HEK293T (cell line): Measurements from ENCODE around the gene TRIM17.

Experiments
- ARNT ChIP-seq: fragments of 450-650 bp; IDR thresholded peaks from 2 replicates; pipeline ENCODE4 v1.6.1; 2017; ENCODE audit warnings: mild to moderate bottlenecking
- BHLHE40 ChIP-seq: fragments of 450-650 bp; IDR thresholded peaks from 2 replicates; pipeline ENCODE4 v1.6.1; 2016; ENCODE audit warnings: mild to moderate bottlenecking, moderate library complexity, borderline replicate concordance
- CTBP1 ChIP-seq: fragments of 450-650 bp; IDR thresholded peaks from 2 replicates; pipeline ENCODE4 v1.6.1; 2016; ENCODE audit warnings: borderline replicate concordance
- ELF4 ChIP-seq: fragments of 450-650 bp; IDR thresholded peaks from 2 replicates; pipeline ENCODE4 v1.6.1; 2017; ENCODE audit warnings: antibody characterized with exemption
- FOXA1 ChIP-seq: fragments of 450-650 bp; IDR thresholded peaks from 2 replicates; pipeline ENCODE4 v1.6.1; 2016; ENCODE audit warnings: mild to moderate bottlenecking
- FOXK2 ChIP-seq: fragments of 450-650 bp; IDR thresholded peaks from 2 replicates; pipeline ENCODE4 v1.6.1; 2016; ENCODE audit warnings: mild to moderate bottlenecking
- FOXM1 ChIP-seq: fragments of 450-650 bp; IDR thresholded peaks from 2 replicates; pipeline ENCODE4 v1.6.1; 2017; ENCODE audit warnings: mild to moderate bottlenecking, borderline replicate concordance
- HDGF ChIP-seq: fragments of 450-650 bp; IDR thresholded peaks from 2 replicates; pipeline ENCODE4 v1.6.1; 2017; ENCODE audit warnings: antibody characterized with exemption, borderline replicate concordance
- LEF1 ChIP-seq: fragments of 450-650 bp; IDR thresholded peaks from 2 replicates; pipeline ENCODE4 v1.6.1; 2017; ENCODE audit warnings: mild to moderate bottlenecking, borderline replicate concordance
- NFRKB ChIP-seq: fragments of 450-650 bp; IDR thresholded peaks from 2 replicates; pipeline ENCODE4 v1.6.1; 2016; ENCODE audit warnings: mild to moderate bottlenecking, moderate library complexity
- SP1 ChIP-seq: fragments of 450-650 bp; IDR thresholded peaks from 2 replicates; pipeline ENCODE4 v1.6.1; 2017
- SUZ12 ChIP-seq: fragments of 450-650 bp; IDR thresholded peaks from 2 replicates; pipeline ENCODE4 v1.6.1; 2016; ENCODE audit warnings: mild to moderate bottlenecking
- TARDBP ChIP-seq: fragments of 450-650 bp; IDR thresholded peaks from 2 replicates; pipeline ENCODE4 v1.6.1; 2016
- ZNF384 ChIP-seq: fragments of 450-650 bp; IDR thresholded peaks from 2 replicates; pipeline ENCODE4 v1.6.1; 2016

DNA sequence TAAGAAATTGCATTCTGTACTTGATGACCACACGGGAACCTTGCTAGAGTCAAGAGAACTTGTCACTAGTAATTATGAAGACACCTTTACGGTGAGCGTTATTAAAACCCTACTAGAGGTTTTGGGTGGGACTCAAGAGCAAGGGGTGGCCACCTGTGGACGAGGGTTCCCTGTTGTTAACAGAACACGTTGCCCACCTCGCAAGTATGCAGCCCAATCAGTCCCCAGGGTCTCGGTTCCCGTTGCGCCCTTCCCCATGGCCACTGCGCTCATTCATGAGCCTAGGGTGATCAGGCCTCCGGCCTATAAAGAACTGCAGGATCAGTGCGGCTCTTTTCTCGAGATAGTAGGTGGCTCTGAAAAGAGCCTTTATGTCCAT is 40.3 kb upstream of the TRIM17 start:
- TF ChIP-seq ELF4 (no peak), ZNF384 (no peak), SP1 (no peak), SUZ12 (no peak), BHLHE40 (no peak), HDGF (no peak), FOXM1 (no peak), FOXA1 (no peak), TARDBP (no peak), LEF1 (no peak), ARNT (no peak), FOXK2 (no peak; the same call in 1 of the 2 replicates), NFRKB (no peak), CTBP1 (no peak)
